SHP77 (cell line): ENCODE data around the gene BPIFB2.
A peak's percentile ranks its signal among the peaks of the same experiment; 100 is the strongest.

Experiments used
- DNase-seq, 2 experiments: peaks; one replicate each; lab custom pipeline; 2025; lab: John Stamatoyannopoulos, UW

The BPIFB2 gene

GRCh38 chr20:32985596-32985995, 21.9 kb upstream of the BPIFB2 start:
- no peak for DNase-seq

GRCh38 chr20:32986331-32986966, 21.1 kb upstream of the BPIFB2 start:
- DNase-seq, result no peak

- no peak for DNase-seq
Observed at GRCh38 chr20:32987044-32987825, 20.3 kb upstream of the BPIFB2 start.

GRCh38 chr20:32988008-32988407, 19.5 kb upstream of the BPIFB2 start:
- no peak for DNase-seq

- no peak for DNase-seq
Observed at GRCh38 chr20:32989507-32990283, 17.8 kb upstream of the BPIFB2 start.

- DNase-seq, result no peak
Observed at GRCh38 chr20:32990426-32990825, 17.1 kb upstream of the BPIFB2 start.

GRCh38 chr20:32991383-32991782, 16.1 kb upstream of the BPIFB2 start:
- no peak for DNase-seq

- DNase-seq, result no peak
Observed at GRCh38 chr20:32991792-32992641, 15.5 kb upstream of the BPIFB2 start.

GRCh38 chr20:32993496-32994050, 13.9 kb upstream of the BPIFB2 start:
- DNase-seq, result no peak

- DNase-seq, result no peak
Observed at GRCh38 chr20:32995802-32996201, 11.7 kb upstream of the BPIFB2 start.

- DNase-seq, result no peak
Observed at GRCh38 chr20:32997431-32997830, 10.1 kb upstream of the BPIFB2 start.

GRCh38 chr20:32999603-33000250, 7.8 kb upstream of the BPIFB2 start:
- DNase-seq, result no peak

GRCh38 chr20:33000802-33001466, 6.6 kb upstream of the BPIFB2 start:
- DNase-seq, result no peak

- no peak for DNase-seq
Observed at GRCh38 chr20:33002087-33002808, 5.3 kb upstream of the BPIFB2 start.

GRCh38 chr20:33004141-33004751, 3.3 kb upstream of the BPIFB2 start, which contains the start of gene SUN5:
Gene SUN5, minus strand, starts transcription at chr20:33004433. Its CDS starts 93 bp downstream, at chr20:33004340.
- DNase-seq, result no peak

- DNase-seq, result peak in 1 of 2 experiments; percentile 25
Observed at GRCh38 chr20:33005132-33005566, 2.4 kb upstream of the BPIFB2 start.

- DNase-seq, result peak in 1 of 2 experiments; percentile 11
Observed at GRCh38 chr20:33005908-33006775, 1.4 kb upstream of the BPIFB2 start.

GRCh38 chr20:33006776-33007375, 628 bp upstream of the BPIFB2 start:
- no peak for DNase-seq
